Spleen (tissue), 11 donors: ENCODE measurements around the gene KRTAP10-8. TPM values are rescaled to one million over a fixed set of nuclear protein-coding genes. Genes with fewer than 3 reads are reported as not detected.

Experiments
- DNase-seq: peaks from one replicate; pipeline ENCODE4 v3.0.0-alpha.2; 2020
- H3K27ac ChIP-seq, 8 donors: fragments of 200-600 bp; sonication (generic) in 7 of 8; 1 replicate in 4 of 8; 2 replicates in 4 of 8; pipeline versions ENCODE4 v1.5.0 to v1.8.0; 2016 to 2021; ENCODE audit warnings: inconsistent platforms in 4 of 8, mild to moderate bottlenecking in 4 of 8, moderate library complexity in 1 of 8
- H3K27me3 ChIP-seq, 7 donors: fragments of 200-600 bp; sonication (generic) in 6 of 7; replicated peaks in 1 of 7; 1 replicate in 4 of 7; 2 replicates in 3 of 7; pipeline versions ENCODE4 v1.5.0 to v1.8.0; 2016 to 2021; ENCODE audit warnings: inconsistent platforms in 3 of 7, mild to moderate bottlenecking in 1 of 7
- H3K36me3 ChIP-seq, 6 donors: fragments of 200-600 bp; sonication (generic) in 5 of 6; 1 replicate in 4 of 6; 2 replicates in 2 of 6; pipeline versions ENCODE4 v1.5.0 to v1.8.0; 2016 to 2021; ENCODE audit warnings: inconsistent platforms in 2 of 6
- H3K4me1 ChIP-seq, 6 donors: fragments of 200-600 bp; sonication (generic) in 5 of 6; 1 replicate in 3 of 6; 2 replicates in 3 of 6; pipeline versions ENCODE4 v1.5.0 to v1.8.0; 2016 to 2021; ENCODE audit warnings: inconsistent platforms in 3 of 6
- H3K4me3 ChIP-seq, 8 donors: fragments of 200-600 bp; sonication (generic) in 7 of 8; 1 replicate in 4 of 8; 2 replicates in 4 of 8; pipeline versions ENCODE4 v1.5.0 to v1.8.0; 2016 to 2021; ENCODE audit warnings: inconsistent platforms in 4 of 8, mild to moderate bottlenecking in 4 of 8, moderate library complexity in 2 of 8
- H3K9me3 ChIP-seq, 8 donors: fragments of 200-600 bp; sonication (generic) in 7 of 8; 1 replicate in 4 of 8; 2 replicates in 4 of 8; pipeline versions ENCODE4 v1.5.0 to v1.8.0; 2016 to 2021; ENCODE audit warnings: inconsistent platforms in 4 of 8
- CTCF ChIP-seq, 11 experiments: fragments of 200-600 bp in 7 of 11; fragments of 450-650 bp in 4 of 11; sonication (generic) in 4 of 11; IDR thresholded peaks in 8 of 11; conservative IDR thresholded peaks in 3 of 11; 1 replicate in 7 of 11; 2 replicates in 4 of 11; pipeline versions ENCODE4 v1.4.0 to v1.8.0; 2016 to 2021; ENCODE audit warnings: antibody characterized with exemption in 11 of 11, inconsistent platforms in 4 of 11, mild to moderate bottlenecking in 1 of 11
- POLR2A ChIP-seq, 3 donors: fragments of 450-650 bp; IDR thresholded peaks; one replicate each; pipeline ENCODE4 v1.5.1; 2017; ENCODE audit warnings: antibody characterized with exemption in 3 of 3, mild to moderate bottlenecking in 1 of 3
- POLR2AphosphoS5 ChIP-seq, 3 donors: sonication (generic); formaldehyde crosslinking; IDR thresholded peaks; one replicate each; pipeline ENCODE4 v1.5.1; 2017; ENCODE audit warnings: antibody characterized with exemption in 3 of 3
- WGBS, 5 donors: extraction: QIAGEN DNeasy Blood & Tissue Kit in 3 of 5; methylation state at CpG; one replicate each; pipeline versions ENCODE4 v1.1.5 to v1.1.7; 2013 to 2018; 5-methylcytosine and 5-hydroxymethylcytosine counted together
- intact Hi-C: fragments of 100-400 bp; cut with DNase I; formaldehyde crosslinking; loops from one replicate; pipeline ENCODE4 v1.15.0; 2023; ENCODE audit warnings: low total_unique reads
- polyA plus RNA-seq, 3 donors: library from polyadenylated mRNA; stranded (reverse); fragments of 200-250 nt; gene quantifications; one replicate each; pipeline ENCODE4 v1.2.1, GENCODE V29; 2013
- total RNA-seq, 7 donors: library from RNA; depleted of rRNA in 3 of 7; stranded (reverse); fragments of >200 nt in 3 of 7; fragmentation: NEBNext Ultra II Directional in 4 of 7; extraction: Animal tissue kit (Norgen Biotek cat#: 25700) in 4 of 7; gene quantifications; one replicate each; pipeline versions ENCODE4 v1.1.0 to v1.2.1, GENCODE V29; 2016 to 2021
- donor health status: healthy with polysubstance abuse.
- donor health status: DM: no; HTN: no; CAD: no; lungs with moderate emphysema.
- donor health status: DM: no; HTN: no; CAD: no.
- donor health status: Bipolar disorder and iron deficiency.
- donor health status: healthy.
- donor health status: DM: no; HTN: no; CAD: no.
- donor health status: DM: yes; HTN: yes; CAD: no.

The KRTAP10-8 gene
- total and polyA plus RNA-seq, 10 donors = not detected

GRCh38 chr21:44611551-44611950, 328 bp upstream of the KRTAP10-8 start:
- intact Hi-C loops = no loop called here
- Histone ChIP-seq H3K27ac (no peak overlapping the region), H3K27me3 (peaks cover 0 to 40% (median 0%) of the 10 kb centered on the region in 7 donors), H3K4me3 (no peak overlapping the region), H3K4me1 (no peaks in the 10 kb centered on the region), H3K9me3 (peaks cover 0 to 41% (median 34%) of the 10 kb centered on the region in 8 donors), H3K36me3 (no peaks in the 10 kb centered on the region)
- WGBS, 5 donors = 80 to 95% (median 85%) methylated on average over 4 of the region's 4 CpGs
- DNase-seq = no peak
- TF ChIP-seq POLR2A (IDR thresholded peaks at IDR 0.05) (no peak), POLR2AphosphoS5 (IDR thresholded peaks at IDR 0.05) (no peak), CTCF (IDR thresholded peaks at IDR 0.05 in 8 of 11, conservative IDR thresholded peaks at IDR 0.05 in 3 of 11) (no peak)

GRCh38 chr21:44612669-44613229, 870 bp downstream of the KRTAP10-8 start:
- Histone ChIP-seq H3K27me3 (peaks cover 0 to 41% (median 0%) of the 10 kb centered on the region in 7 donors), H3K36me3 (no peaks in the 10 kb centered on the region), H3K27ac (no peak overlapping the region), H3K4me3 (no peak overlapping the region), H3K4me1 (no peaks in the 10 kb centered on the region), H3K9me3 (peaks cover 0 to 40% (median 34%) of the 10 kb centered on the region in 8 donors)
- TF ChIP-seq POLR2A (IDR thresholded peaks at IDR 0.05) (no peak), CTCF (IDR thresholded peaks at IDR 0.05 in 8 of 11, conservative IDR thresholded peaks at IDR 0.05 in 3 of 11) (no peak), POLR2AphosphoS5 (IDR thresholded peaks at IDR 0.05) (no peak)
- 81 to 87% (median 86%) methylated on average over 13 of the region's 13 CpGs for WGBS, 5 donors
- no peak for DNase-seq
- intact Hi-C loops = no loop called here

- intact Hi-C loops = no loop called here
- Histone ChIP-seq H3K27me3 (peaks cover 0 to 41% (median 0%) of the 10 kb centered on the region in 7 donors), H3K4me3 (no peak overlapping the region), H3K9me3 (peaks cover 0 to 37% (median 34%) of the 10 kb centered on the region in 8 donors), H3K27ac (no peak overlapping the region), H3K4me1 (peaks cover 0 to 7% (median under 1%) of the 10 kb centered on the region in 6 donors), H3K36me3 (no peaks in the 10 kb centered on the region)
- WGBS, 5 donors = 90 to 92% (median 91%) methylated on average over 24 to 26 of the region's 26 CpGs
- TF ChIP-seq POLR2AphosphoS5 (IDR thresholded peaks at IDR 0.05) (no peak), CTCF (IDR thresholded peaks at IDR 0.05 in 8 of 11, conservative IDR thresholded peaks at IDR 0.05 in 3 of 11) (no peak), POLR2A (IDR thresholded peaks at IDR 0.05) (no peak)
- DNase-seq = no peak
These were observed 1.7 kb downstream of the KRTAP10-8 start for GRCh38 chr21:44613386-44614155.

- DNase-seq = no peak
- peaks cover 0 to 31% (median 29%) of the 10 kb centered on the region in 8 donors for H3K9me3 ChIP-seq
- peaks cover 0 to 11% (median 4%) of the 10 kb centered on the region in 6 donors for H3K4me1 ChIP-seq
- no peak overlapping the region for H3K4me3 ChIP-seq
- H3K27me3 ChIP-seq = peaks cover 0 to 41% (median 0%) of the 10 kb centered on the region in 7 donors
- no peak overlapping the region for H3K27ac ChIP-seq
- intact Hi-C loops = no loop called here
- no peaks in the 10 kb centered on the region for H3K36me3 ChIP-seq
- no peak for TF ChIP-seq POLR2A (IDR thresholded peaks at IDR 0.05)
- TF ChIP-seq CTCF (IDR thresholded peaks at IDR 0.05 in 8 of 11, conservative IDR thresholded peaks at IDR 0.05 in 3 of 11) = no peak
- no peak for TF ChIP-seq POLR2AphosphoS5 (IDR thresholded peaks at IDR 0.05)
- WGBS, 5 donors = 83 to 88% (median 85%) methylated on average over 19 to 20 of the region's 20 CpGs
These were observed 2.3 kb downstream of the KRTAP10-8 start for GRCh38 chr21:44614161-44614631.
